GM20431 (cell line): ENCODE measurements around the gene TMSB10.
"Not testable (repeated sequence)": the region's sequence is repeated elsewhere in the genome, so short reads cannot be mapped to it uniquely, and the experiment has no call there.

ENCODE experiments used
- in situ Hi-C: fragments of 300-500 bp; cut with MseI, MboI; formaldehyde crosslinking; loops from one replicate; pipeline ENCODE4 v1.15.0; 2020; ENCODE audit warnings: low sequenced_read_pairs; ENCODE audit not compliant: unreplicated experiment

Gene TMSB10

DNA sequence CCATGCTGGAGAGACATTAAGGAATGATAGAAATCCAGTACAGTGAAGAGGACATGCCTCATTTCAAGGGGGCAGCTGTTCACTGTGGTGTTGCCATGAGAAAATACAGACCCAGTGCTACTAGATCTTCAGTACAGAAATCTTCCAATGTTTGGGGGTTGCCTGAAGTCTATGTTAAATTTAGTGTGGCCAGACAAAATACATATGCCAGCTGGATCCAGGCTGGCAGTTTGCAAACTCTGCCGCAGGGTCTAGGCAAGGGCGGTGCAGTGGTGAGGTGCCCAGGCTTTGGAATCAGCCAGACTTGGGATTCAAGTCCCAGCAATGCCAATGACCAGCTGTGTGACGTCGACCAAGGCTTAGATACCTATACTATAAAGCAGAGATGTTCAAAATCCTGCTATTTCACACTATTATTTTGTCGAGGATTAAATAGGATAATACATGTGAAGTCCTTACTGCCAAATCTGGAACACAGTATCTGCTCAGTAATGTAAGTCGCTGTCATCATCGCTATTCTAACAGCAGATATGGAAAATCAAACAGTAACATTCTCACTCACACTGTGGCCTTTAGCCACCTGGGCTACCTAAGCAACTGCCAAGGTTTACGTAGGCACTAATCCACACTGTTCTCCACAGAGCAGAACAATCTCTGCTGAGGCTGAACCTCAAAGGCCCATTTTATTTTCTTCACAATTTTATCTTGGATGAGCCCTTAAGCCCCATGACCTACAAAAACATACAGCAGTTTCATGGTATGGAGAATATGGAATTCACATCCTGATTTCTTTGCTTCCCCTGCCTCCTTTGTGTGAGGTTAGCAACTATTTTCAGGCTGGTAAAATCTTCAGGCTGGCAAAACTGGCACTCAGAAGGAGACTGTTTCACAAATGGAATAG is 5.9 kb upstream of the TMSB10 start:
- in situ Hi-C loops, result no loop called here

DNA sequence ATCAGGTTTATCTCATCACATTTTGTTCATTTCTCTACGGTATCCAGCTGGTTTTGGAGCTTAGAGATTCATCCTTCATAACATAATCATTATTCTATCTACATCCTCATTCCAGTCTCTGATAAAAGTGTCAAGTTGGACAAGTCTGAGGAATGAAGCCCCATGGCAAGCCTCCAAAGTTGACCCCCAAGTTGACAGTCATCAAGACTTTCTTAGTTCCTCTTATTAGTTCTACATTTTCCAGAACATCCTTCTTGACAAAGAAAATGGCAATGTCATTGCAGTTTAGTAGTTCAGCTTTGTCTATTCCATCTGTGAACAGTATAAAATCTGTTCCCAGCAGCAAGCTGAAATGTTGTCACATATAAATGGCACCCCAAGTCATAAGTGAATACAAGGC is 4.5 kb upstream of the TMSB10 start:
- in situ Hi-C loops, result no loop called here

GRCh38 chr2:84901593-84902120 is 3.8 kb upstream of the TMSB10 start:
- in situ Hi-C loops, result no loop called here

DNA sequence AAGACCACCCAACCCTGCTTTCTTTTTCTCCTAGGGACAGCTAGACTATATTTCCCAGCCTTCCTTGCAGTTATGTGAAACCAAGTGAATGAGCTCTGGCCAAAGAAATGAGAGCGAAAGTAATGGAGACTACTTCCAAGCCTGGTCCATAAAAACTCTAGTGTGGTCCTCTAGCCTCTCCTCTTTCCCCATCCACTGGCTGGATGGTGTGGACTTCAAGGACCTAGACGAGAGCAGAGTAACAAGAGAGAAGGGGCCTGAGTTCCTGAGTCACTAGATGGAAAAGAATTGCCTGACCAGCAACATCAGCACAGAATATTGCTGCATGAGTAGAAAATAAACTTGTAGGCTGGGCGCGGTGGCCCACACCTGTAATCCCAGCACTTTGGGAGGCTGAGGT is 2.9 kb upstream of the TMSB10 start:
- in situ Hi-C loops, result no loop called here

DNA sequence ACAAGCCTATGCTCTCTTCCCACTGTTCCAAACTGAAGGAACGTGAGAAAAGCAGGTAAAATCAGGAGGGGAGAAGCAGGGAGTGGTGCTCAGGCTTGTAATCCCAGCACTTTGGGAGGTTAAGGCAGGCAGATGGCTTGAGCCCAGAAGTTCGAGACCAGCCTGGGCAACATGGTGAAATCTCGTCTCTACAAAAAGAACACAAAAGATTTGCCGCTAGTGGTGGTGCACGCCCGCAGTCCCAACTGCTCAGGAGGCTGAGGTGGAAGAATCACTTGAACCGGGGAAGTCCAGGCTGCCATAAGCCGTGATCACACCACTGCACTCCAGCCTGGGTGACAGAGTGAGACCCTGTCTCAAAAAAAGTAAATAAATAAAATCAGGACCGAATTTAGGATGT is 1.3 kb upstream of the TMSB10 start:
- in situ Hi-C loops, result no loop called here

DNA sequence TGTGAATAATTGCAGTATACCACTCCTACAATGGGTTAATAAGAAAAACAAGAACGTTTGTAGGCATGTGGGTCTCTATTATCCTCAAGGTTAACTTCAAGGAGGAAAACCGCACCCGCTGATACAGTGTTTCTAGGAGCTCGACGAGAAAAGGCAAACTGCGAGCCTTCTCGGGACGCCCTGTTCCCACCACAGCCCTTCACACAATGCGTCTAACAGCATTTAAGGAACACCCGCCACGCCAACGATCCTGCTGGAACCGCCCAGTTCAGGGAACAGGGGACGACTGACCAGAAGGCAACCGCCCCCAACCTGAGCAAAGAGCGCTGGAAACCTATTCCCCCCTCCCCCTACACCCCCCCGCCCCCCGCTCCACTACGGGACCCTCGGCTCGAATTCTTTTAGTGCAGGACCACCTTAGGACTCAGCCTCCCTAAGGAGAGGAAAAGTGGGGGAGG is 710 bp upstream of the TMSB10 start:
- in situ Hi-C loops, result no loop called here

DNA sequence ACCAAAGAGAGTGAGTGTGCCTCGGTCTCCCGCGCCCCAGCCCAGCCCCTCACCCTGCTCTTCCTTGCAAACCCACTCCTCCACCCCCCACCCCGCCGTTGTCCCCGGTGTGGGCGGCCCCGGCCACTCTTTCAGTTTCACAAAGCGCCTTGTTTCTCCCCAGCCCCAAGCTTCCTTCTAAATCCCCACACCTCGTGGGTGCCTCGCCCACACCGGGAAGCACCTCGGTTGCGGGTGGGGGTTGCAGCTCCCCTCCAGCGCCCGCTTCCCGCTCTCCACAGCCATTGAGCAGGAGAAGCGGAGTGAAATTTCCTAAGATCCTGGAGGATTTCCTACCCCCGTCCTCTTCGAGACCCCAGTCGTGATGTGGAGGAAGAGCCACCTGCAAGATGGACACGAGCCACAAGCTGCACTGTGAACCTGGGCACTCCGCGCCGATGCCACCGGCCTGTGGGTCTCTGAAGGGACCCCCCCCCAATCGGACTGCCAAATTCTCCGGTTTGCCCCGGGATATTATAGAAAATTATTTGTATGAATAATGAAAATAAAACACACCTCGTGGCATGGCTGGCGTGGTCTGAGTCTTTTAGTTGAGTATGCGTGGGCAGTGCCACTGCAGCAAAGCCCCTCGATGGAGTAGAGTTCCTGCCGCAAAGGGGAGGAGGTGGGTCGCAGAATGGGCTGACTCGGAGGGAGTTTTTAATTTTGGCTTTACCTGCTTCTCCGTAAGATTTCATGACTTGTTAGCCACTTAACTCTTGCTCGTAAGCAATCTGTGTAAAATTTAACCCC is 848 bp downstream of the TMSB10 start:
- in situ Hi-C loops, result no loop called here

DNA sequence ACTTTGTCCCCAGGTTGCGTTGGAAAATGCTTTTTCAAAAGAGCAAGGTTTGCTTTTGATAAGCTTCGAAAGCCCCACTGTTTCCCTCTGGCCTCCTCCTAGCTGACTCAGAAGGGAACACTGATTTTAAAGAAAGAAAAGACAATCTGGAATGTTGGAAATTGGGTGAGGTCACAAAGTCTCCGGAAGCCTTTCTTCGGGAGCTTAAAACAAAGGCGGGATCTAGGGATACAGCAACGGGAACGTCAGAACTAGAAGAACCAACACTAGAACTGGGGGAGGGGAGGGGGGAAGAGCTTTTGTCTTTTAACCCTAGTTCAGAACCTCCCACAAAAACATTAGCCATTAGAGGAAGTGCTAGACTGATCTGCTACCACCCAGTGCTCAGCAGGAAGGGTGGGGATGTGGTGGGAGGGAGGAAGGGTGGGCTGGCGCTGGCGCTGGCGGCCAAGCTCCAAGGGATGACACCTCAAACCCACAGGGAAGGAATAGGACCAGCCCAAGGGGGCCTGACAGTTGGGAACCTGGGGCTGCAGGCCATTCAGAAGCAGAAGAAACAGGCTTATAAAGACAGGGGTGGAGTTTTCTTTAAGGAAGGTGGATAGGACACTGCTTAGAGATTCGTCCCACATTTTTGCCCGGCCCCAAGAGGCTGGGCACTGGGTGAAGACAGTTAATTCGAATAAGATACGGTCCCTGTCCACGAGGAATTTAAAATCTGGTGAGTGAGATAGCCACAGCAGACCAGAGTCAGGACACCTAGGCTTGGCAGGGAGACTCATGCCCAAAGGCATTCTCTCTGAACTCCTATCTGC is 1.7 kb downstream of the TMSB10 start:
- in situ Hi-C loops, result no loop called here

- in situ Hi-C loops, result no loop called here
Observed at GRCh38 chr2:84908948-84909713, 3.7 kb downstream of the TMSB10 start.

DNA sequence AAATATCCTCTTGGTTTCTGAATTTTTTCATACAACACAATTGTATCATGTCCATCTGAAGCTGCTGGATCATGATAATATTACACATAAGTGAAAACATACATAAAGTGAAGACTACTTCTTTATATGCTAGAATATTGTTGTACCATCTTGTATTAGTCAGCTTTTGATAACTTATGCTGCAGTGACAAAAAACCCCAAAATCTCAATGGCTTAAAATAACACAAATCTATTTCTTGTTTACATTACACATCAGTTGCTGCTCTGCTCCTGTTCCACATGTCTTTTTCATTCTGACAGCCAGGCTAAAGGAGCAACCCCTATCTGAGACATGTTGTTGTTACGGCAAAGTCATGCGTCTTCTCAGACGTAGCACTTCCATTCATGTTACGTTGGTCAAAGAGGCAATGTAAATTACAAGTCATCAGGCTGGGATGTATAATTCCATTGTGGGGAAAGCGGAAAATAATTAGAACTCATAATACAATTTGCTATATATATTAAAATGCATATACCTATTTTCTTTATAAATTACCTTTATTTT is 5.8 kb downstream of the TMSB10 start:
- in situ Hi-C loops, result no loop called here

DNA sequence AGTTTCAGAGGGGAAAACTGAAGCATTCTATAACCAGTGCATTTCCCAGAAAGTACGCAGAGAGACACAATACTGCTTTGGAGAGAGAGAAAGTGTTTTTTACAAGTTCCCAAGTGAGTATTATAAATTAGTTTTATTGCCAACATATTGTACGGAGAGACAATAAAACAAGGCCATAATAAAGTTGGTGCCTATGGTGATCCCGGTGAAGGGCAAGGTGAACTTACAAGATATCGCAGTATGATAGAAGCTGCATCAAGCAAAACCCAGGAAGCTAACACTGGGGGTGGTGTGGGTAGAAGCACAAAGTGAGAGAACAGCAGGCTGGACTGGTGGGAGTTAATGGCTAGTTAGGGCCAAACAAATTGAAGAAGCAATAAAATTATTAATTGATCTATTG is 7.5 kb downstream of the TMSB10 start:
- in situ Hi-C loops, result no loop called here

DNA sequence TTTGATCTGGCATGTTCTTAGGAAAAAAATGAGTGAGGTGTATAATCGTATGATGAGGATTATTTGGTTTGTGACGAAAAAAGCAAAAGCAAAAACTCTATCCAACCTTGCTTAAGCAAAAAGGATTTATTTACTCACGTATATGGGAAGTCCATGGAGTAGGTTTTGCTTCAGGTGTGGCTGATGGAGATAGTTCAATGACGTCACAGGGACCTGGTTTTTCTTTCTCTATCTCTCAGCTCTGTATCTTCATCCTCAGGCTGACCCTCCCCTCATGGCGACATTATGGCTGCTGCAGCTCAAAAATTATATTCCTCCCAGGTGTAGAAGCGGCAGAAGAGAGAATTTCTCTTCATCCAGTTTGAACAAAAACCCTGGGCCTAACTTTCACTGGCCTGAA is 8.9 kb downstream of the TMSB10 start:
- in situ Hi-C loops, result no loop called here

- in situ Hi-C loops, result not testable (repeated sequence)
Observed at GRCh38 chr2:84915675-84916074, 10.2 kb downstream of the TMSB10 start.

GRCh38 chr2:84917821-84918220 is 12.4 kb downstream of the TMSB10 start:
- in situ Hi-C loops, result not testable (repeated sequence)

- in situ Hi-C loops, result no loop called here
Observed at GRCh38 chr2:84918430-84918829, 13.0 kb downstream of the TMSB10 start.

DNA sequence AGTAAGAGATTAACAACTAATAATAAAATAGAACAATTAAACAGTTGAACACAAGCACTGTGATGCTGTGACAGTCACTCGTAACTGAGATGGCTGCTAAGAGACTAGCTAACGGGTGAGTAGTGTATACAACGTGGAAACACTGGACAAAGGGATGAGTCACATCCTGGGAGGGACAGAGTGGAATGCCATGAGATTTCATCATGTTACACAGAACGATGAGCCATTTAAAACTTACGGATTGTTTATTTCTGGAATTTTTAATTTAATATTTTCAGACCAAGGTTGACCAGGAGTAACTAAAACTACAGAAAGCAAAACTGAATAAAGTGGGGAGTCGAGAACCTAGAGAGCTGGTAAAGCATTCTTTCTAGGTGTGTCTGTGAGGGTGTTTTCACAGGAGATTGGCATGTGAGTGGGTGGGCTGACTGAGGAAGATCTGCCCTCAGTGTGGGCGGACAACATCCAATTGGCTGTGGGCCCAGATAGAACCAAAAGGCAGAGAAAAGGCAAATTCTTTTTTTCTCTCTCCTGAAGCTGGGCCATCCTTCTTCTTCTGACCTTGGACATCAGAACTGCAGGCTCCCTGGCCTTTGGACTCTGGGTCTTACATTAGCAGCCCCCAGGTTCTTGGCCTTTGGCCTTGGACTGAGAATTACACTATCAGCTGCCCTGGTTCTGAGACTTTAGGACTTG is 14.6 kb downstream of the TMSB10 start:
- in situ Hi-C loops, result loop anchor here (10.0 kb wide), 1 partner anchor 45 kb away; no protein-coding TSS in a partner anchor

DNA sequence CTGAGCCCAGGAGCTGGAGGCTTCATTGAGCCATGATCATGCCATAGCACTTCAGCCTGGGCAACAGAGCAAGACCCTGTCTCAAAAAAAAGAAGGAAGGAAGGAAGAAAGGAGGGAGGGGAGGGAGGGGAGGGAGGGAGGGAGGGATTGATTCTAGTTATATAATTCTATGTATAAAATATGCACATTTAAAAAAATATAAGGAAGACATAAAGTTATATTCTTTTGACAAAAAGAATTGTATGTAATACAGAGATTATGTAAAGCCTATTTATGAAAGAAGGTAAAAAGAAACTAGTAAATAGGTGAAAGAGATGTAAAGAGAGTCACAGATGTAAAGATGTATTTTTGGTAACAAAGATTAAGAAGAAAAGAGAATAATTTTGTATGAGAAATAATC is 17.6 kb downstream of the TMSB10 start:
- in situ Hi-C loops, result loop anchor here (10.0 kb wide), 1 partner anchor 48 kb away; no protein-coding TSS in a partner anchor
